H9 (cell line): ENCODE data around the gene CTIF. TPM values are rescaled to one million over a fixed set of nuclear protein-coding genes. Genes with fewer than 3 reads are reported as not detected.

Experiments
- DNase-seq: peaks from one replicate; pipeline ENCODE4 v3.0.0-alpha.2; 2017
- H2AFZ ChIP-seq: one replicate; pipeline ENCODE4 v1.6.1; 2013; ENCODE audit warnings: mild to moderate bottlenecking, low read length, control low read depth, moderate library complexity
- H2AK5ac ChIP-seq: 2 replicates; pipeline ENCODE4 v1.6.1; 2013; ENCODE audit warnings: low read length, control low read depth, mixed read lengths; ENCODE audit not compliant: insufficient read length
- H2BK120ac ChIP-seq: one replicate; pipeline ENCODE4 v1.6.1; 2013; ENCODE audit warnings: low read depth, mild to moderate bottlenecking, low read length, control low read depth, inconsistent platforms; ENCODE audit not compliant: poor library complexity, severe bottlenecking
- H2BK12ac ChIP-seq: 2 replicates; pipeline ENCODE4 v1.6.1; 2013; ENCODE audit warnings: low read length, control low read depth, mixed read lengths, low read depth; ENCODE audit not compliant: insufficient read length
- H2BK15ac ChIP-seq: 2 replicates; pipeline ENCODE4 v1.6.1; 2013; ENCODE audit warnings: low read depth, low read length, control low read depth
- H2BK20ac ChIP-seq: one replicate; pipeline ENCODE4 v1.6.1; 2013; ENCODE audit warnings: low read depth, mild to moderate bottlenecking, low read length, control low read depth, inconsistent platforms; ENCODE audit not compliant: poor library complexity, severe bottlenecking
- H2BK5ac ChIP-seq: 2 replicates; pipeline ENCODE4 v1.6.1; 2013; ENCODE audit warnings: low read length, control low read depth, mixed read lengths; ENCODE audit not compliant: insufficient read length
- H3K14ac ChIP-seq: 2 replicates; pipeline ENCODE4 v1.6.1; 2013; ENCODE audit warnings: low read length, control low read depth; ENCODE audit not compliant: insufficient read depth
- H3K18ac ChIP-seq: 2 replicates; pipeline ENCODE4 v1.6.1; 2013; ENCODE audit warnings: low read depth, mild to moderate bottlenecking, mixed read lengths, low read length, control low read depth; ENCODE audit not compliant: insufficient read length
- H3K23ac ChIP-seq: 2 replicates; pipeline ENCODE4 v1.6.1; 2013; ENCODE audit warnings: low read length, control low read depth, mixed read lengths, low read depth; ENCODE audit not compliant: insufficient read length
- H3K23me2 ChIP-seq: 2 replicates; pipeline ENCODE4 v1.6.1; 2013; ENCODE audit warnings: low read depth, mild to moderate bottlenecking, mixed read lengths, low read length, control low read depth; ENCODE audit not compliant: insufficient read length, poor library complexity, severe bottlenecking
- H3K27ac ChIP-seq: 2 replicates; pipeline ENCODE4 v1.5.1; 2013; ENCODE audit warnings: low read length, control low read depth, mixed read lengths, low read depth; ENCODE audit not compliant: insufficient read length
- H3K27me3 ChIP-seq: 2 replicates; pipeline ENCODE4 v1.6.1; 2013; ENCODE audit warnings: low read length, control low read depth, inconsistent platforms; ENCODE audit not compliant: insufficient read depth
- H3K4ac ChIP-seq: 2 replicates; pipeline ENCODE4 v1.6.1; 2013; ENCODE audit warnings: low read depth, mild to moderate bottlenecking, control low read depth, inconsistent platforms, low read length, moderate library complexity
- H3K4me1 ChIP-seq: 2 replicates; pipeline ENCODE4 v1.6.1; 2013; ENCODE audit warnings: low read length, control low read depth, inconsistent platforms; ENCODE audit not compliant: insufficient read depth
- H3K4me2 ChIP-seq: 2 replicates; pipeline ENCODE4 v1.6.1; 2013; ENCODE audit warnings: low read length, control low read depth, mixed read lengths; ENCODE audit not compliant: insufficient read length, insufficient read depth
- H3K56ac ChIP-seq: 2 replicates; pipeline ENCODE4 v1.6.1; 2013; ENCODE audit warnings: low read depth, mild to moderate bottlenecking, mixed read lengths, low read length, control low read depth; ENCODE audit not compliant: insufficient read length
- H3K79me1 ChIP-seq: 2 replicates; pipeline ENCODE4 v1.6.1; 2013; ENCODE audit warnings: low read depth, mild to moderate bottlenecking, moderate library complexity, low read length, control low read depth, inconsistent platforms; ENCODE audit not compliant: insufficient read depth, poor library complexity, severe bottlenecking
- H3K79me2 ChIP-seq: 2 replicates; pipeline ENCODE4 v1.6.1; 2013; ENCODE audit warnings: low read length, control low read depth, inconsistent platforms; ENCODE audit not compliant: insufficient read depth
- H3K9ac ChIP-seq: 2 replicates; pipeline ENCODE4 v1.6.1; 2013; ENCODE audit warnings: low read length, control low read depth, mixed read lengths; ENCODE audit not compliant: insufficient read length; ENCODE audit errors: extremely low read depth
- H3K9me3 ChIP-seq: one replicate; pipeline ENCODE4 v1.6.1; 2013; ENCODE audit warnings: low read depth, low read length, inconsistent platforms; ENCODE audit not compliant: control insufficient read depth
- H3T11ph ChIP-seq: one replicate; pipeline ENCODE4 v1.6.1; 2013; ENCODE audit warnings: mild to moderate bottlenecking, low read length, control low read depth, inconsistent platforms
- H4K20me1 ChIP-seq: one replicate; pipeline ENCODE4 v1.6.1; 2013; ENCODE audit not compliant: control insufficient read depth, insufficient read length, insufficient read depth
- H4K5ac ChIP-seq: 2 replicates; pipeline ENCODE4 v1.6.1; 2013; ENCODE audit warnings: low read depth, mild to moderate bottlenecking, mixed read lengths, low read length, control low read depth; ENCODE audit not compliant: insufficient read length
- H4K8ac ChIP-seq: replicated peaks from 2 replicates; pipeline ENCODE4 v1.6.1; 2013; ENCODE audit warnings: low read length, control low read depth, mixed read lengths, low read depth; ENCODE audit not compliant: insufficient read length
- H4K91ac ChIP-seq: 2 replicates; pipeline ENCODE4 v1.6.1; 2013; ENCODE audit warnings: low read depth, mild to moderate bottlenecking, moderate library complexity, mixed read lengths, low read length, control low read depth; ENCODE audit not compliant: insufficient read length
- H3K27ac Mint-ChIP-seq, 3 experiments: 2 replicates in 2 of 3; 3 replicates in 1 of 3; pipeline ENCODE4 v1.8.0; 2020 to 2021; ENCODE audit warnings: mixed read lengths in 3 of 3, mild to moderate bottlenecking in 1 of 3, moderate library complexity in 1 of 3
- H3K27me3 Mint-ChIP-seq: 2 replicates; pipeline ENCODE4 v1.8.0; 2021; ENCODE audit warnings: low read depth, mild to moderate bottlenecking, moderate library complexity, mixed read lengths
- H3K36me3 Mint-ChIP-seq, 3 experiments: 2 replicates in 2 of 3; 3 replicates in 1 of 3; pipeline ENCODE4 v1.8.0; 2020 to 2021; ENCODE audit warnings: low read depth in 3 of 3, mixed read lengths in 3 of 3; ENCODE audit not compliant: insufficient read depth in 1 of 3
- H3K4me1 Mint-ChIP-seq, 2 experiments: 2 replicates each; pipeline ENCODE4 v1.8.0; 2020; ENCODE audit warnings: mixed read lengths in 2 of 2
- H3K4me3 Mint-ChIP-seq, 2 experiments: 2 replicates in 1 of 2; 3 replicates in 1 of 2; pipeline ENCODE4 v1.8.0; 2020 to 2021; ENCODE audit warnings: mild to moderate bottlenecking in 2 of 2, mixed read lengths in 2 of 2, moderate library complexity in 1 of 2
- H3K9me3 Mint-ChIP-seq, 2 experiments: 2 replicates in 1 of 2; 3 replicates in 1 of 2; pipeline ENCODE4 v1.8.0; 2020; ENCODE audit warnings: mild to moderate bottlenecking in 2 of 2, mixed read lengths in 2 of 2, moderate library complexity in 1 of 2
- WGBS: extraction: QIAGEN DNeasy Blood & Tissue Kit; methylation state at CpG from one replicate; pipeline ENCODE4 v1.1.7; 2013; ENCODE audit warnings: missing lambda C conversion rate, low lambda C conversion rate, mixed read lengths; ENCODE audit not compliant: insufficient read length; ENCODE audit errors: extremely low coverage; 5-methylcytosine and 5-hydroxymethylcytosine counted together
- total RNA-seq: library from RNA; stranded (reverse); gene quantifications from 2 replicates; pipeline ENCODE4 v1.2.1, GENCODE V29; 2021
- TF ChIP-seq, protein P1 (sequence below): fragments of 200-600 bp; sonication (generic); conservative IDR thresholded peaks from 3 replicates; pipeline ENCODE4 v1.8.0; 2021; ENCODE audit warnings: antibody characterized with exemption, mild to moderate bottlenecking

CTIF gene
- total RNA-seq, 1 experiment from 2014 or later, result 15.8 TPM

DNA sequence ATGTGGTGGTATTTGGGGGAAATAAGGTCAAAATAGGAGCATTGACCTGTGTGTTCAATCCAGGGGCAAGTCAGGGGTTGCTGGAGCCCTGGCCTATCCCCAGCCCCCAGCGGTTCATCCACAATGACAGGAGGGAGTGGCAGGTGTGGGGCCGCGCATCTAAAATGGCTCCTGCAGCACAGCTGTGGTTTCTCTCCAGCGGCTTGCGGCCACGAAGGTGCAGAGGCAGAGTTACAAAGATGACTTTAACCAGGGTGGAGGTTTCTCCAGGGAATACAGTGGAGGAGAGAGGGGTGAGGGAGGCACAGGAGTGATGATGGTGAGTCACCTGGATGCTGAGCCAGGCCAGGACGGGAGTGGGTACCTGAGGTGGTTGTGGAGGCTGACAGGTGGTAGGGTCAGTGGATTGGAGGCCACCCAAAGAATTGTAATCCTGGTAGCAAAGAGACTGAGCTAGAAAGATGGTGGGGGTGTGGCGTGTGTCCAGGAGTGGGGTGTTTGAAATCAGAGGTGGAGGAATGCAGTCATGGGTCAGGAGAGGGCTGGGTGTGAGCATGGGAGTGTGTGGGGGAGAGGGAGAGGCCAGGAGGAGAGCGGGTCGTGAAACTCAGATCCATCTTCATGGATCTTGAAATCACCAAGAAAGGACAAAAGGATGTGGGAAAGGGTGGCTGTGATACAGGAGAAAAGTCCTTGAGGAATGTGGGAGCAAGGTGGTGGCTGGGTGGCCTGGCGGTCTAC is 83.2 kb downstream of the CTIF start:
- Histone ChIP-seq H2BK5ac (no peak overlapping the region), H4K91ac (no peak overlapping the region), H3K27ac (no peak overlapping the region), H2AK5ac (no peak overlapping the region), H2BK12ac (peak overlapping the region; percentile 2), H4K5ac (no peak overlapping the region), H3K9me3 (no peaks in the 10 kb centered on the region), H2BK20ac (no peak overlapping the region), H4K8ac (no peak overlapping the region), H3K4me1 (peaks cover 6% of the 10 kb centered on the region), H4K20me1 (no peaks in the 10 kb centered on the region), H2BK15ac (no peak overlapping the region), H3K23me2 (no peaks in the 10 kb centered on the region), H3T11ph (no peak overlapping the region), H3K18ac (no peak overlapping the region), H3K4me2 (no peak overlapping the region), H3K4ac (no peak overlapping the region), H3K14ac (no peak overlapping the region; the same call in 1 of the 2 replicates), H3K79me1 (no peaks in the 10 kb centered on the region), H3K79me2 (no peaks in the 10 kb centered on the region), H3K23ac (no peak overlapping the region), H2BK120ac (no peak overlapping the region), H2AFZ (no peak overlapping the region), H3K9ac (no peak overlapping the region), H3K27me3 (no peaks in the 10 kb centered on the region), H3K56ac (no peak overlapping the region)
- no CpG with 5 or more reads among the region's 11 CpGs for WGBS
- TF ChIP-seq, protein P1, sequence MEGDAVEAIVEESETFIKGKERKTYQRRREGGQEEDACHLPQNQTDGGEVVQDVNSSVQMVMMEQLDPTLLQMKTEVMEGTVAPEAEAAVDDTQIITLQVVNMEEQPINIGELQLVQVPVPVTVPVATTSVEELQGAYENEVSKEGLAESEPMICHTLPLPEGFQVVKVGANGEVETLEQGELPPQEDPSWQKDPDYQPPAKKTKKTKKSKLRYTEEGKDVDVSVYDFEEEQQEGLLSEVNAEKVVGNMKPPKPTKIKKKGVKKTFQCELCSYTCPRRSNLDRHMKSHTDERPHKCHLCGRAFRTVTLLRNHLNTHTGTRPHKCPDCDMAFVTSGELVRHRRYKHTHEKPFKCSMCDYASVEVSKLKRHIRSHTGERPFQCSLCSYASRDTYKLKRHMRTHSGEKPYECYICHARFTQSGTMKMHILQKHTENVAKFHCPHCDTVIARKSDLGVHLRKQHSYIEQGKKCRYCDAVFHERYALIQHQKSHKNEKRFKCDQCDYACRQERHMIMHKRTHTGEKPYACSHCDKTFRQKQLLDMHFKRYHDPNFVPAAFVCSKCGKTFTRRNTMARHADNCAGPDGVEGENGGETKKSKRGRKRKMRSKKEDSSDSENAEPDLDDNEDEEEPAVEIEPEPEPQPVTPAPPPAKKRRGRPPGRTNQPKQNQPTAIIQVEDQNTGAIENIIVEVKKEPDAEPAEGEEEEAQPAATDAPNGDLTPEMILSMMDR, result no peak
- H3K27ac Mint-ChIP-seq, result peak overlapping the region; percentile 26 to 71 (median 54); a peak in 4 of 7 replicates
- no peak overlapping the region for H3K4me3 Mint-ChIP-seq
- no peaks in the 10 kb centered on the region for H3K27me3 Mint-ChIP-seq
- DNase-seq, result no peak
- H3K36me3 Mint-ChIP-seq, result peaks cover 0 to 4% (median 0%) of the 10 kb centered on the region in 3 experiments; a peak in 4 of 7 replicates
- H3K4me1 Mint-ChIP-seq, result peaks cover 23 to 31% of the 10 kb centered on the region in 2 experiments
- no peaks in the 10 kb centered on the region for H3K9me3 Mint-ChIP-seq
